GM12891 (cell line): ENCODE data around the gene DYSF.

Experiments
- PAX5 ChIP-seq: IDR thresholded peaks from 2 replicates; pipeline ENCODE4 v1.6.1; 2011; ENCODE audit warnings: low read length, moderate library complexity, mild to moderate bottlenecking; ENCODE audit not compliant: insufficient read depth, severe bottlenecking
- POLR2A ChIP-seq: IDR thresholded peaks from 2 replicates; pipeline ENCODE4 v1.6.1; 2011; ENCODE audit warnings: low read depth, low read length, control low read depth
- POLR2AphosphoS5 ChIP-seq: IDR thresholded peaks from 2 replicates; pipeline ENCODE4 v1.6.1; 2011; ENCODE audit warnings: low read depth, low read length, control low read depth
- SPI1 ChIP-seq: IDR thresholded peaks from 2 replicates; pipeline ENCODE4 v1.6.1; 2011; ENCODE audit warnings: low read depth, low read length, control low read depth
- TAF1 ChIP-seq: IDR thresholded peaks from 2 replicates; pipeline ENCODE4 v1.6.1; 2011; ENCODE audit warnings: low read depth, low read length, control low read depth

GRCh38 chr2:71446505-71446904 lies 6.9 kb upstream of the DYSF start:
- TF ChIP-seq POLR2AphosphoS5 (no peak), TAF1 (no peak), POLR2A (no peak), PAX5 (no peak), SPI1 (no peak)
